DOHH2 (cell line): ENCODE results near the gene RGS3.

Experiments used
- H3F3A ChIP-seq: fragments of 200-600 bp; sonication (generic), shearing (Covaris generic); 2 replicates; pipeline ENCODE4 v1.6.0; 2016; ENCODE audit warnings: antibody characterized with exemption, mild to moderate bottlenecking; ENCODE audit not compliant: control insufficient read depth, insufficient read depth
- H3K27ac ChIP-seq: fragments of 200-600 bp; sonication (generic); 2 replicates; pipeline ENCODE4 v1.5.1; 2014; ENCODE audit warnings: low read depth, mild to moderate bottlenecking, low read length, moderate library complexity
- H3K27me3 ChIP-seq: fragments of 200-600 bp; sonication (generic); 2 replicates; pipeline ENCODE4 v1.6.1; 2014; ENCODE audit warnings: mild to moderate bottlenecking, low read length, mixed read lengths; ENCODE audit not compliant: control insufficient read depth
- H3K36me3 ChIP-seq: fragments of 200-600 bp; sonication (generic); 2 replicates; pipeline ENCODE4 v1.6.1; 2014; ENCODE audit warnings: mild to moderate bottlenecking, low read length, moderate library complexity, mixed read lengths; ENCODE audit not compliant: control insufficient read depth
- H3K4me1 ChIP-seq: fragments of 200-600 bp; sonication (generic); 2 replicates; pipeline ENCODE4 v1.6.1; 2014; ENCODE audit warnings: mild to moderate bottlenecking, low read length, mixed read lengths; ENCODE audit not compliant: control insufficient read depth
- H3K4me2 ChIP-seq: fragments of 200-600 bp; sonication (generic); 2 replicates; pipeline ENCODE4 v1.6.0; 2014; ENCODE audit warnings: mild to moderate bottlenecking, low read length, moderate library complexity
- H3K4me3 ChIP-seq: fragments of 200-600 bp; sonication (generic); 2 replicates; pipeline ENCODE4 v1.5.1; 2014; ENCODE audit warnings: mild to moderate bottlenecking, low read length, mixed read lengths
- H3K79me2 ChIP-seq: fragments of 200-600 bp; sonication (generic); 2 replicates; pipeline ENCODE4 v1.6.1; 2014; ENCODE audit warnings: mild to moderate bottlenecking, low read length, mixed read lengths; ENCODE audit not compliant: control insufficient read depth
- H3K9me2 ChIP-seq: fragments of 200-600 bp; sonication (generic); replicated peaks from 2 replicates; pipeline ENCODE4 v1.6.1; 2014; ENCODE audit warnings: mild to moderate bottlenecking, low read length, mixed read lengths; ENCODE audit not compliant: control insufficient read depth
- H3K9me3 ChIP-seq: fragments of 200-600 bp; sonication (generic); 2 replicates; pipeline ENCODE4 v1.6.1; 2014; ENCODE audit warnings: antibody characterized with exemption, low read length, mixed read lengths; ENCODE audit not compliant: control insufficient read depth, insufficient read depth
- H4K20me1 ChIP-seq: fragments of 200-600 bp; sonication (generic); 2 replicates; pipeline ENCODE4 v1.6.0; 2014; ENCODE audit warnings: low read depth, mild to moderate bottlenecking, antibody characterized with exemption, low read length, moderate library complexity; ENCODE audit not compliant: control insufficient read depth, insufficient read depth
- EZH2phosphoT487 ChIP-seq: fragments of 200-600 bp; sonication (generic); IDR thresholded peaks from 2 replicates; pipeline ENCODE4 v1.6.1; 2017; ENCODE audit warnings: borderline replicate concordance, mild to moderate bottlenecking, antibody characterized with exemption, low read length, moderate library complexity, mixed read lengths
- TF ChIP-seq, protein P1 (sequence below): fragments of 200-600 bp; sonication (generic); IDR thresholded peaks from one replicate; pipeline ENCODE4 v1.5.1; 2014; ENCODE audit warnings: antibody characterized with exemption, mild to moderate bottlenecking, low read depth, low read length; ENCODE audit not compliant: poor library complexity, severe bottlenecking

Gene RGS3

DNA sequence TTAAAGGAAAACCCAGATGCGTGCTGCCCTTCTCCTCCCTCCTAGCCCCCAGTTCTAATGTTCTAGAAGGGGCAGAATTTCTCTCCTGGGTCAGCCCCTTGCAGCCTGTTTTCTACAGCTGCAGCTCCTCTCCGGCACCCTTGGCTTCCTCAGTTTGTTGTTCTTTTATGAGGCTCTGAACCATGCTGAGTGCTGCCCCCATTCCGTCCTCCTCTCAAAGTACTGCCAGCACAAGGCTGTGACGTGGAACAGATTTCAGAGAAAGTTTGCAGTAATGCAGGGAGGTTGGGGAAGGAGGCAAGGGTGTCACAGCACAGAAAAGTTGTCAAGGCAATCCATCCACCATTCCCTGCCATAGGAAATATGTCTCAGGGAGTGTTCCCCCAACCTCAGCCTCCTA, 63.3 kb downstream of the RGS3 start:
- Histone ChIP-seq H3K27me3 (peaks cover 7% of the 10 kb centered on the region; the same call in 1 of the 2 replicates), H3K9me2 (no peaks in the 10 kb centered on the region), H4K20me1 (no peaks in the 10 kb centered on the region), H3K27ac (no peak overlapping the region), H3K4me2 (no peak overlapping the region), H3K4me3 (no peak overlapping the region), H3K4me1 (peaks cover 32% of the 10 kb centered on the region), H3K36me3 (no peaks in the 10 kb centered on the region), H3F3A (no peaks in the 10 kb centered on the region), H3K9me3 (no peaks in the 10 kb centered on the region), H3K79me2 (no peaks in the 10 kb centered on the region)
- TF ChIP-seq EZH2phosphoT487: no peak
- TF ChIP-seq, protein P1, sequence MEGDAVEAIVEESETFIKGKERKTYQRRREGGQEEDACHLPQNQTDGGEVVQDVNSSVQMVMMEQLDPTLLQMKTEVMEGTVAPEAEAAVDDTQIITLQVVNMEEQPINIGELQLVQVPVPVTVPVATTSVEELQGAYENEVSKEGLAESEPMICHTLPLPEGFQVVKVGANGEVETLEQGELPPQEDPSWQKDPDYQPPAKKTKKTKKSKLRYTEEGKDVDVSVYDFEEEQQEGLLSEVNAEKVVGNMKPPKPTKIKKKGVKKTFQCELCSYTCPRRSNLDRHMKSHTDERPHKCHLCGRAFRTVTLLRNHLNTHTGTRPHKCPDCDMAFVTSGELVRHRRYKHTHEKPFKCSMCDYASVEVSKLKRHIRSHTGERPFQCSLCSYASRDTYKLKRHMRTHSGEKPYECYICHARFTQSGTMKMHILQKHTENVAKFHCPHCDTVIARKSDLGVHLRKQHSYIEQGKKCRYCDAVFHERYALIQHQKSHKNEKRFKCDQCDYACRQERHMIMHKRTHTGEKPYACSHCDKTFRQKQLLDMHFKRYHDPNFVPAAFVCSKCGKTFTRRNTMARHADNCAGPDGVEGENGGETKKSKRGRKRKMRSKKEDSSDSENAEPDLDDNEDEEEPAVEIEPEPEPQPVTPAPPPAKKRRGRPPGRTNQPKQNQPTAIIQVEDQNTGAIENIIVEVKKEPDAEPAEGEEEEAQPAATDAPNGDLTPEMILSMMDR: no peak

DNA sequence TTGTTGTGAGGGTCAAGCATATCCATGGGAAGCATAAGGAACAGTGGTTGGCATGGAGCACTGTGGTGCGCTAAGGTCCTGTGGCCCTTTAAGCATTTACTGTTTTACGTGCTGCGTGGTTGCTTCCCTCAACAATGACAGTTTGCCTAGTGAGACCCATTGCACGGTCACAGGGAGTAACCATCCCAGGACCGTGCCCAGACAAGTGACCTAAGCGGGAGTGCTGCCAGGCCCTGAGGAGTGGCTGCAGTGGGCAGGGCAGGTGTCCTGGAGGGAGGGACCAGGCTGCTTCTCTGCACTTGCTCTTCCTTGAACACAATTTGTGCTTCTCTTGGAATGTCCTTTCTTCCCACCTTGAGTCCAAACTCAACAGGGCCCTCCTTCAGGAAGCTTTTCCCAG, 64.6 kb downstream of the RGS3 start:
- H3K27me3 ChIP-seq: 0 out of 2 replicates have a peak, but pooled peaks cover 4% of the 10 kb centered on the region
- no peaks in the 10 kb centered on the region for H3K9me2 ChIP-seq
- peaks cover 19% of the 10 kb centered on the region for H3K4me1 ChIP-seq
- H3K4me2 ChIP-seq: no peak overlapping the region
- H3K27ac ChIP-seq: no peak overlapping the region
- no peaks in the 10 kb centered on the region for H3K79me2 ChIP-seq
- no peak for TF ChIP-seq EZH2phosphoT487
- TF ChIP-seq, protein P1: no peak
- H3K36me3 ChIP-seq: no peaks in the 10 kb centered on the region
- H3K4me3 ChIP-seq: no peak overlapping the region
- H4K20me1 ChIP-seq: no peaks in the 10 kb centered on the region
- H3K9me3 ChIP-seq: no peaks in the 10 kb centered on the region
- no peaks in the 10 kb centered on the region for H3F3A ChIP-seq

DNA sequence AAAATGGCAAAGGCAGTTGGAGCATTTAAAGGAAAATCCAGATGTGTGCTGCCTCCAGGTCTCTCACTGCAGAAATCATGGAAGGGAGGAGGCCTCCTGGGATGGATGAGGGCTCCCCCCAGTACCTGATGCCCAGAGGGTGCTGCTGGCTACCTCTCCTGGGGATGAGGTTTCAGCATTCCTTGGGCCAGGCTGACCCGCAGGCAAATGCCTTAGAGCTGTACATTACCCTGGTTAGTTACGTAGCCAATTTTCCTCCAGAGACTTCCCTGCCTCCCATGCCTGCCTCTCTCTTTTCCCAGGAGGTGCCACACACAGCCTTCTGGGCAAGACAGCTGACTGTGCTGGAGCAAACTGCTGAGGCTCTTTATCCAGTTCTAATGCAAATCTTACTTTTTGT, 65.3 kb downstream of the RGS3 start:
- Histone ChIP-seq H3K4me1 (peaks cover 12% of the 10 kb centered on the region), H3K9me2 (no peaks in the 10 kb centered on the region), H3K4me2 (no peak overlapping the region), H3K9me3 (no peaks in the 10 kb centered on the region), H3K36me3 (no peaks in the 10 kb centered on the region), H3F3A (no peaks in the 10 kb centered on the region), H4K20me1 (no peaks in the 10 kb centered on the region), H3K27ac (no peak overlapping the region), H3K27me3 (no peaks in the 10 kb centered on the region), H3K4me3 (no peak overlapping the region), H3K79me2 (no peaks in the 10 kb centered on the region)
- TF ChIP-seq EZH2phosphoT487: no peak
- TF ChIP-seq, protein P1: no peak
